Gastrocnemius medialis (tissue), 4 donors: ENCODE results near the gene PDXDC1. TPM values are rescaled to one million over a fixed set of nuclear protein-coding genes. Genes with fewer than 3 reads are reported as not detected.
"Not testable (repeated sequence)": the region's sequence is repeated elsewhere in the genome, so short reads cannot be mapped to it uniquely, and the experiment has no call there.

Source experiments
- ATAC-seq, 2 donors: fragments of 150-250 bp; one replicate each; pipeline ENCODE4 v1.9.1; 2016
- DNase-seq, 2 donors: peaks; one replicate each; pipeline ENCODE4 v3.0.0-alpha.2; 2019
- H3K27ac ChIP-seq, 4 donors: fragments of 200-600 bp; sonication (generic); 1 replicate in 1 of 4; 2 replicates in 3 of 4; pipeline ENCODE4 v1.5.1; 2016 to 2018; ENCODE audit warnings: mild to moderate bottlenecking in 2 of 4, moderate library complexity in 1 of 4
- H3K27me3 ChIP-seq, 3 donors: fragments of 200-600 bp; sonication (generic) in 2 of 3; 1 replicate in 1 of 3; 2 replicates in 2 of 3; pipeline versions ENCODE4 v1.5.1 to v1.6.0; 2016 to 2019; ENCODE audit warnings: mild to moderate bottlenecking in 1 of 3, moderate library complexity in 1 of 3
- H3K36me3 ChIP-seq, 2 donors: fragments of 200-600 bp; sonication (generic) in 1 of 2; one replicate each; pipeline ENCODE4 v1.5.1; 2017 to 2018
- H3K4me1 ChIP-seq, 2 donors: fragments of 200-600 bp; sonication (generic) in 1 of 2; one replicate each; pipeline ENCODE4 v1.5.1; 2016 to 2017; ENCODE audit warnings: mild to moderate bottlenecking in 2 of 2
- H3K4me3 ChIP-seq, 4 donors: fragments of 200-600 bp; sonication (generic) in 3 of 4; 1 replicate in 1 of 4; 2 replicates in 3 of 4; pipeline ENCODE4 v1.5.1; 2016 to 2019; ENCODE audit warnings: mild to moderate bottlenecking in 2 of 4
- H3K9me3 ChIP-seq, 3 donors: fragments of 200-600 bp; sonication (generic) in 2 of 3; 1 replicate in 1 of 3; 2 replicates in 2 of 3; pipeline ENCODE4 v1.5.1; 2016 to 2019
- CTCF ChIP-seq, 5 experiments: fragments of 450-650 bp in 3 of 5; fragments of 200-600 bp in 2 of 5; sonication (generic) in 2 of 5; IDR thresholded peaks in 4 of 5; conservative IDR thresholded peaks in 1 of 5; 1 replicate in 4 of 5; 2 replicates in 1 of 5; pipeline ENCODE4 v1.5.1; 2016 to 2019; ENCODE audit warnings: antibody characterized with exemption in 5 of 5, mild to moderate bottlenecking in 3 of 5, moderate library complexity in 3 of 5
- POLR2A ChIP-seq, 2 donors: fragments of 450-650 bp; IDR thresholded peaks; one replicate each; pipeline ENCODE4 v1.6.1; 2017; ENCODE audit warnings: antibody characterized with exemption in 2 of 2, mild to moderate bottlenecking in 2 of 2, moderate library complexity in 2 of 2
- in situ Hi-C, 4 donors: fragments of 200-750 bp; cut with MboI; loops; one replicate each; pipeline versions ENCODE4 v1.15.0 to v1.8.0; 2017; ENCODE audit warnings: low sequenced_read_pairs in 4 of 4
- intact Hi-C: fragments of 100-400 bp; cut with DNase I; formaldehyde crosslinking; loops from one replicate; pipeline ENCODE4 v1.15.1; 2023; ENCODE audit warnings: low total_unique reads
- total RNA-seq, 4 donors: library from RNA; depleted of rRNA; stranded (reverse); fragments of >200 nt; gene quantifications; one replicate each; pipeline versions ENCODE4 v1.1.0 to v1.2.3, GENCODE V29; 2016

Gene PDXDC1
- total RNA-seq, 4 donors from 2014 or later, result 34.3 to 69.0 (median 45.2) TPM

- Histone ChIP-seq H3K4me1 (peaks cover 12 to 33% of the 10 kb centered on the region in 2 donors), H3K36me3 (peaks cover 3 to 29% of the 10 kb centered on the region in 2 donors), H3K27ac (peak overlapping the region in 3 of 4 donors; percentile 73 to 81 (median 75))
- in situ Hi-C loops, H3K9me3 ChIP-seq, H3K4me3 ChIP-seq, H3K27me3 ChIP-seq, intact Hi-C loops: not testable (repeated sequence)
- peak; percentile 40 to 57 for ATAC-seq
- peak; percentile 35 to 67 for DNase-seq
Measured at GRCh38 chr16:15028801-15029698, 54.2 kb downstream of the PDXDC1 start.

GRCh38 chr16:15029749-15030148 lies 54.9 kb downstream of the PDXDC1 start:
- peak; percentile 37 to 64 for ATAC-seq
- Histone ChIP-seq H3K36me3 (peaks cover 3 to 36% of the 10 kb centered on the region in 2 donors), H3K4me1 (peaks cover 12 to 31% of the 10 kb centered on the region in 2 donors), H3K27ac (peak overlapping the region in 3 of 4 donors; percentile 73 to 81 (median 75))
- H3K9me3 ChIP-seq, intact Hi-C loops, H3K27me3 ChIP-seq, H3K4me3 ChIP-seq, in situ Hi-C loops: not testable (repeated sequence)
- DNase-seq, result peak; percentile 58 to 63

DNA sequence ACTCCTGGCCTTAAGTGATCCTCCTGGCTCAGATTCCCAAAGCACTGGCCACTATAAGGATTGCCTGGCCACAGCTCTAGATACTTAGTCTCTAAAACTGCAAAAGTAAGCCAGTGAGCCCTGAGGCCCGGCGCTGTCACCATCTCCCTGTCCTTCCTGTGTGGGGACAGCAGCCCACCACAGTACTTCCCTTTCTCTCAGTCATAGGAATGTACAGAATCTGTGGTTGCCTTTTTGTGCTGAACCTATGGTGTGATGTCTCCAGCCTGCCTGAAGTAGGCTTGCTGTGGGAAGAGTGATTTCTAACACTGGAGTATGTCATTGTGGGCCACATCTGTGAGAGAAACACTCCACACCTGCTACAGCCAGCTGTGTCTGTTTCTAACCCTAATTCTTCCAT lies 56.4 kb downstream of the PDXDC1 start:
- H3K27me3 ChIP-seq, result no peaks in the 10 kb centered on the region

DNA sequence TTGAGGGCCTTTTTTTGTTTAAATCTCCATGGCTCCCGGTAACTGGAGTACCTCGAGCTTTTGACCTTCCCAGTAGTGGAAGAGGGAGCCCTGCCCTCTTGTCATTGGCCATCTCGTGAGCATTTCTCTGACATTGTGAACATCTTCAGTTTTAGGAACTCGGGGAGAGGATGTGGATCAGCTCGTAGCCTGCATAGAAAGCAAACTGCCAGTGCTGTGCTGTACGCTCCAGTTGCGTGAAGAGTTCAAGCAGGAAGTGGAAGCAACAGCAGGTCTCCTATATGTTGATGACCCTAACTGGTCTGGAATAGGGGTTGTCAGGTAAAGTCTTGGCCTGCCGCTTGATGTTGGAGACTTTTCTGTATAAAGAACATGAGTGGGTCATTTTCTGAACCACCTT lies 56.8 kb downstream of the PDXDC1 start:
- Histone ChIP-seq H3K27me3 (no peaks in the 10 kb centered on the region), H3K36me3 (peaks cover 3 to 55% of the 10 kb centered on the region in 2 donors), H3K4me3 (no peak overlapping the region), H3K27ac (no peak overlapping the region), H3K9me3 (no peaks in the 10 kb centered on the region), H3K4me1 (peaks cover 12 to 21% of the 10 kb centered on the region in 2 donors)
- in situ Hi-C loops, result no loop called here
- no peak for ATAC-seq
- intact Hi-C loops, result no loop called here
- no peak for TF ChIP-seq CTCF (IDR thresholded peaks at IDR 0.05 in 4 of 5, conservative IDR thresholded peaks at IDR 0.05 in 1 of 5)
- no peak for TF ChIP-seq POLR2A (IDR thresholded peaks at IDR 0.05)
- DNase-seq, result no peak

More for the DNA sequence above, 56.4 kb downstream of the PDXDC1 start:
- Histone ChIP-seq H3K27ac (no peak overlapping the region), H3K36me3 (peaks cover 3 to 51% of the 10 kb centered on the region in 2 donors), H3K9me3 (no peaks in the 10 kb centered on the region), H3K4me3 (no peak overlapping the region), H3K4me1 (peaks cover 12 to 21% of the 10 kb centered on the region in 2 donors)
- TF ChIP-seq POLR2A (IDR thresholded peaks at IDR 0.05) (no peak), CTCF (IDR thresholded peaks at IDR 0.05 in 4 of 5, conservative IDR thresholded peaks at IDR 0.05 in 1 of 5) (no peak)
- DNase-seq (no peak), ATAC-seq (no peak)
- in situ Hi-C loops (no loop called here), intact Hi-C loops (no loop called here)

- peaks cover 9 to 17% of the 10 kb centered on the region in 2 donors for H3K4me1 ChIP-seq
- H3K4me3 ChIP-seq, result no peak overlapping the region
- H3K36me3 ChIP-seq, result peaks cover 3 to 63% of the 10 kb centered on the region in 2 donors
- DNase-seq (no peak), ATAC-seq (no peak)
- no peak overlapping the region for H3K27ac ChIP-seq
- no peaks in the 10 kb centered on the region for H3K27me3 ChIP-seq
- intact Hi-C loops (no loop called here), in situ Hi-C loops (no loop called here)
- no peaks in the 10 kb centered on the region for H3K9me3 ChIP-seq
- no peak for TF ChIP-seq CTCF (IDR thresholded peaks at IDR 0.05 in 4 of 5, conservative IDR thresholded peaks at IDR 0.05 in 1 of 5)
- TF ChIP-seq POLR2A (IDR thresholded peaks at IDR 0.05), result no peak
Measured at GRCh38 chr16:15032547-15033308, 57.9 kb downstream of the PDXDC1 start.
